ENCODE measurements around the gene ITGB2.
A peak's percentile ranks its signal among the peaks of the same experiment; 100 is the strongest.

ITGB2 gene

DNA sequence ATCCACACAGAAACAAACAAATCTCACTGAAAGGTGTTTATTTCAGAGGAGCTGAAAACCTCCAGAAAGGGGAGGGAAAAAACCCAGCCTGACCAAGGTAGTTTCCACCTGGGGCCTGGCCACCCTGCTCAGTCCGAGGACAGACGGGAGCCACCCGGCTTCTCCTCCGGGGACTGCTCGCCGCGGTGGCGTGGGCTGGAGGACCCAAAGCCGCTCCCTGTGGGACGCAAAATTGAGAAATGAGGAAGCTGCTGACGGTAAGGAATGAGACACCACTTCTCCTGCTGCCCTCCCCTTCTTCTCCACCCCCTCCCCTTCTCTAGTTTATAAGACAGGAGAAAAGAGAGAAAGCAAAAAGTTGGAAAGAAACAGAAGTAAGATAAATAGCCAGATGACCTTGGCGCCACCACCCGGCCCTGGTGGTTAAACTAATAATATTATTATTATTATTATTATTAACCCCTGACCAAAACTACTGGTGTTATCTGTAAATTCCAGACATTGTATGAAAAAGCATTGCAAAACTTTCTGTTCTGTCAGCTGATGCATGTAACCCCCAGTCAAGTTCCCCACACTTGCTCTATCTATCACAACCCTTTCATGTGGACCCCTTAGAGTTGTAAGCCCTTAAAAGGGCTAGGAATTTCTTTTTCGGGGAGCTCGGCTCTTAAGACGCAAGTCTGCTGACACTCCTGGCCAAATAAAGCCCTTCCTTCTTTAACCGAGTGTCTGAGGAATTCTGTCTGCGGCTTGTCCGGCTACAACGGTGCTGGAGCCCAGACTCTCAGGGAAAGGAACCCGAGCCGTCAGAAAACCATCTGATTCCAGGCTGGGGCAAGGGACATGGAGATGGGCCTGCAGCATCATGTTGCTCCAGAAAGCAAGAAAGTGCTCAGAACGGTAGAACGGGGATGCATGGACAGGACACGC lies 12.5 kb downstream of the ITGB2 start:
- no peak overlapping the region for H3K4me2 ChIP-seq (ENCODE audit: low read length)
- no peak overlapping the region for H3K27ac ChIP-seq (ENCODE audit: low read depth, low read length)
- no peaks in the 10 kb centered on the region for H3K79me2 ChIP-seq (ENCODE audit: control insufficient read depth, low read length)
- no peaks in the 10 kb centered on the region for H3K36me3 ChIP-seq (ENCODE audit: control insufficient read depth, low read length)
- H3F3A ChIP-seq (ENCODE audit: control insufficient read depth, insufficient read depth): no peaks in the 10 kb centered on the region
- H3K27me3 ChIP-seq (ENCODE audit: control insufficient read depth, low read length): peaks cover 20% of the 10 kb centered on the region
- H3K4me3 ChIP-seq (ENCODE audit: low read length): no peak overlapping the region
- H4K20me1 ChIP-seq (ENCODE audit: control insufficient read depth, insufficient read depth, low read depth, low read length): peaks cover 3% of the 10 kb centered on the region; the same call in 1 of the 2 replicates
- TF ChIP-seq EZH2phosphoT487 (IDR thresholded peaks at IDR 0.05; ENCODE audit: borderline replicate concordance, low read length): 0 out of 2 replicates have a peak, but pooled peaks have one; percentile 4
- TF ChIP-seq, protein P1, sequence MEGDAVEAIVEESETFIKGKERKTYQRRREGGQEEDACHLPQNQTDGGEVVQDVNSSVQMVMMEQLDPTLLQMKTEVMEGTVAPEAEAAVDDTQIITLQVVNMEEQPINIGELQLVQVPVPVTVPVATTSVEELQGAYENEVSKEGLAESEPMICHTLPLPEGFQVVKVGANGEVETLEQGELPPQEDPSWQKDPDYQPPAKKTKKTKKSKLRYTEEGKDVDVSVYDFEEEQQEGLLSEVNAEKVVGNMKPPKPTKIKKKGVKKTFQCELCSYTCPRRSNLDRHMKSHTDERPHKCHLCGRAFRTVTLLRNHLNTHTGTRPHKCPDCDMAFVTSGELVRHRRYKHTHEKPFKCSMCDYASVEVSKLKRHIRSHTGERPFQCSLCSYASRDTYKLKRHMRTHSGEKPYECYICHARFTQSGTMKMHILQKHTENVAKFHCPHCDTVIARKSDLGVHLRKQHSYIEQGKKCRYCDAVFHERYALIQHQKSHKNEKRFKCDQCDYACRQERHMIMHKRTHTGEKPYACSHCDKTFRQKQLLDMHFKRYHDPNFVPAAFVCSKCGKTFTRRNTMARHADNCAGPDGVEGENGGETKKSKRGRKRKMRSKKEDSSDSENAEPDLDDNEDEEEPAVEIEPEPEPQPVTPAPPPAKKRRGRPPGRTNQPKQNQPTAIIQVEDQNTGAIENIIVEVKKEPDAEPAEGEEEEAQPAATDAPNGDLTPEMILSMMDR (IDR thresholded peaks at IDR 0.05; ENCODE audit: low read depth, low read length, poor library complexity, severe bottlenecking): no peak
- H3K9me2 ChIP-seq (replicated peaks; ENCODE audit: control insufficient read depth, low read length): no peaks in the 10 kb centered on the region
- H3K4me1 ChIP-seq (ENCODE audit: control insufficient read depth, low read length): 0 out of 2 replicates have a peak, but pooled peaks cover 5% of the 10 kb centered on the region
- H3K9me3 ChIP-seq (ENCODE audit: control insufficient read depth, insufficient read depth, low read length): no peaks in the 10 kb centered on the region

DNA sequence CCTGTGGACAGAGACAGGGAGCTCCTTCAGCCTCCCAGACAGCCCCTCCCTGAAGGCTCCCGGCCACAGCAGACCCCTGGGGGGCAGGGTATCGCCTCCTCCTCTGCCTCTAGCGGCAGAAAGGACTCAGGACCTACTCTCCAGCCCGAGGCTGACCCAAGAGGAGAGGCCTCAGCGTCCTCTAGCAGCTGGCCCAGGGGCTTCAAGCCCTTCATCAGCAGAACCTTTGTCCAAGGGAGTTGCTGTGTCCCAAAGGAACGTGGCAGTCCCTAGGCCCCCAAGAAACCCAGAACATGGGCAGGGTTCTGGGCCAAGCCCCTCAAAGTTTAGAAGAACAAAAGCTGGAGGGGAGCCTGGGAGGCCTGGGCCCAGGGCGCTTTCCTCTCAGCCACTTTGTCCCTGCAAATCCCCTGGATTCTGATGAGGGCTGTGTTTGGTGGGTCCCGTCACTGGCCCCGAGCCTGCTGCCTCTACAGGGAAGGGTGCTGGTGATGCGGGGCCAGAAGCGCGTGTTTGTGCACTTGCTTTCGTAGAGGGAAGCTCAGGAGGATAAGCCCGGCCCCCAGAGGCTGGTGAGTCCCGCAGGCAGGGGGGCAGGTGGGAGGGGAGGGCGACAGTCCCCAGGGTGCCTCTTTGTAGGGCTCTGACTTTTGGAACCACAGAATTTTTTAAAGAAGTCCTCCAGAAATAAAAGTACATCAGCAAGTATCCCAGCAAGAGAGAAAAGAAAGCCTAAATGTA lies 13.3 kb downstream of the ITGB2 start:
- Histone ChIP-seq H3F3A (ENCODE audit: control insufficient read depth, insufficient read depth) (no peaks in the 10 kb centered on the region), H3K9me3 (ENCODE audit: control insufficient read depth, insufficient read depth, low read length) (peaks cover 3% of the 10 kb centered on the region), H3K4me3 (ENCODE audit: low read length) (no peak overlapping the region), H3K4me2 (ENCODE audit: low read length) (no peak overlapping the region), H3K9me2 (replicated peaks; ENCODE audit: control insufficient read depth, low read length) (no peaks in the 10 kb centered on the region), H3K4me1 (ENCODE audit: control insufficient read depth, low read length) (0 out of 2 replicates have a peak, but pooled peaks cover 5% of the 10 kb centered on the region), H3K36me3 (ENCODE audit: control insufficient read depth, low read length) (no peaks in the 10 kb centered on the region), H3K79me2 (ENCODE audit: control insufficient read depth, low read length) (no peaks in the 10 kb centered on the region), H4K20me1 (ENCODE audit: control insufficient read depth, insufficient read depth, low read depth, low read length) (peaks cover 3% of the 10 kb centered on the region; the same call in 1 of the 2 replicates), H3K27me3 (ENCODE audit: control insufficient read depth, low read length) (peaks cover 20% of the 10 kb centered on the region), H3K27ac (ENCODE audit: low read depth, low read length) (no peak overlapping the region)
- TF ChIP-seq, protein P1 (IDR thresholded peaks at IDR 0.05; ENCODE audit: low read depth, low read length, poor library complexity, severe bottlenecking): no peak
- TF ChIP-seq EZH2phosphoT487 (IDR thresholded peaks at IDR 0.05; ENCODE audit: borderline replicate concordance, low read length): peak; percentile 32; the same call in 1 of the 2 replicates

DNA sequence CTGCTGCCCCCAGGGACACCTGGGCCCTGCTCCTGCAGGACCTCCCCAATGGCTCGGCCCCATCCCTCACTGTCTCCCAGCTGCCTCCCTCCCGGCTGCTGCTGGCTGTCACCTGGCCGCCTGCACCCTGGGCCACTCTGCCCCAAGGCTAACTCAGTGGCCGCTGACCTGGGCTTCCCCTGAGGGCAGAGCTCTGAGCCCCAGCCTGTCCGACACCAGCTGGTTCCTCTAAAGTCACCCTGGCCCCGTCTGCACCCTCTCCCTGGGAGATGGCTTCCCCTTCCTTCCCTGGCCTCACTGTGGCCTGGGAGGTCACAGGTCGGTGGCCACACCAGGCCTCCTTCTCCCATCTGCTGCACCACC lies 15.0 kb downstream of the ITGB2 start:
- TF ChIP-seq EZH2phosphoT487 (IDR thresholded peaks at IDR 0.05; ENCODE audit: borderline replicate concordance, low read length): no peak
- TF ChIP-seq, protein P1 (IDR thresholded peaks at IDR 0.05; ENCODE audit: low read depth, low read length, poor library complexity, severe bottlenecking): no peak
- H3K4me1 ChIP-seq (ENCODE audit: control insufficient read depth, low read length): no peaks in the 10 kb centered on the region
- H3K36me3 ChIP-seq (ENCODE audit: control insufficient read depth, low read length): no peaks in the 10 kb centered on the region
- no peak overlapping the region for H3K4me2 ChIP-seq (ENCODE audit: low read length)
- no peaks in the 10 kb centered on the region for H3F3A ChIP-seq (ENCODE audit: control insufficient read depth, insufficient read depth)
- no peaks in the 10 kb centered on the region for H3K9me2 ChIP-seq (replicated peaks; ENCODE audit: control insufficient read depth, low read length)
- peaks cover 3% of the 10 kb centered on the region; the same call in 1 of the 2 replicates for H4K20me1 ChIP-seq (ENCODE audit: control insufficient read depth, insufficient read depth, low read depth, low read length)
- peaks cover 11% of the 10 kb centered on the region for H3K9me3 ChIP-seq (ENCODE audit: control insufficient read depth, insufficient read depth, low read length)
- H3K4me3 ChIP-seq (ENCODE audit: low read length): no peak overlapping the region
- H3K27ac ChIP-seq (ENCODE audit: low read depth, low read length): no peak overlapping the region
- peaks cover 16% of the 10 kb centered on the region for H3K27me3 ChIP-seq (ENCODE audit: control insufficient read depth, low read length)
- no peaks in the 10 kb centered on the region for H3K79me2 ChIP-seq (ENCODE audit: control insufficient read depth, low read length)

All from DOHH2 (cell line).